ENCODE measurements around the gene TMEM54. TPM values are rescaled to one million over a fixed set of nuclear protein-coding genes. Genes with fewer than 3 reads are reported as not detected.

Gene TMEM54
- total and polyA plus RNA-seq, 9 of the 15 experiments (the other 6 are each of a cell fraction or from before 2014, with no cell fraction given), result 1.00 to 16.2 (median 8.2) TPM

GRCh38 chr1:32867151-32867550 is 34.0 kb downstream of the TMEM54 start (continued):
- TF ChIP-seq PYGO2 (tag; IDR thresholded peaks at IDR 0.05) (no peak), SRSF3 (IDR thresholded peaks at IDR 0.05; ENCODE audit: insufficient read depth, low read length) (no peak), ZNF584 (CRISPR knock-in tag; IDR thresholded peaks at IDR 0.05; ENCODE audit: low read depth) (no peak), ATF2 (CRISPR knock-in tag; IDR thresholded peaks at IDR 0.05) (no peak), SIN3A (IDR thresholded peaks at IDR 0.05; ENCODE audit: borderline replicate concordance in 2 of 2, control insufficient read depth in 1 of 2, low read depth in 2 of 2, low read length in 2 of 2) (no peak), OTX1 (CRISPR knock-in tag; IDR thresholded peaks at IDR 0.05) (no peak)
- TF ChIP-seq, protein P1, sequence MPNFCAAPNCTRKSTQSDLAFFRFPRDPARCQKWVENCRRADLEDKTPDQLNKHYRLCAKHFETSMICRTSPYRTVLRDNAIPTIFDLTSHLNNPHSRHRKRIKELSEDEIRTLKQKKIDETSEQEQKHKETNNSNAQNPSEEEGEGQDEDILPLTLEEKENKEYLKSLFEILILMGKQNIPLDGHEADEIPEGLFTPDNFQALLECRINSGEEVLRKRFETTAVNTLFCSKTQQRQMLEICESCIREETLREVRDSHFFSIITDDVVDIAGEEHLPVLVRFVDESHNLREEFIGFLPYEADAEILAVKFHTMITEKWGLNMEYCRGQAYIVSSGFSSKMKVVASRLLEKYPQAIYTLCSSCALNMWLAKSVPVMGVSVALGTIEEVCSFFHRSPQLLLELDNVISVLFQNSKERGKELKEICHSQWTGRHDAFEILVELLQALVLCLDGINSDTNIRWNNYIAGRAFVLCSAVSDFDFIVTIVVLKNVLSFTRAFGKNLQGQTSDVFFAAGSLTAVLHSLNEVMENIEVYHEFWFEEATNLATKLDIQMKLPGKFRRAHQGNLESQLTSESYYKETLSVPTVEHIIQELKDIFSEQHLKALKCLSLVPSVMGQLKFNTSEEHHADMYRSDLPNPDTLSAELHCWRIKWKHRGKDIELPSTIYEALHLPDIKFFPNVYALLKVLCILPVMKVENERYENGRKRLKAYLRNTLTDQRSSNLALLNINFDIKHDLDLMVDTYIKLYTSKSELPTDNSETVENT (CRISPR knock-in tag; IDR thresholded peaks at IDR 0.05), result no peak

Data from K562 (cell line).